Erythroblast (primary cell): Measurements from ENCODE around the gene MAPK8.

Experiments used
- GATA1 ChIP-seq: IDR thresholded peaks from 2 replicates; pipeline ENCODE4 v1.6.1; 2011; ENCODE audit warnings: low read depth, mild to moderate bottlenecking, control low read depth, low read length, moderate library complexity
- POLR2A ChIP-seq: IDR thresholded peaks from 2 replicates; pipeline ENCODE4 v1.6.1; 2011; ENCODE audit warnings: mild to moderate bottlenecking, low read length

- TF ChIP-seq POLR2A = no peak
- TF ChIP-seq GATA1 = no peak
Observed at GRCh38 chr10:48450741-48451466, 144.4 kb downstream of the MAPK8 start.
